HG03354 (cell line): ENCODE results near the gene OR4C13.
"Not testable (repeated sequence)": the region's sequence is repeated elsewhere in the genome, so short reads cannot be mapped to it uniquely, and the experiment has no call there.

Experiments
- ATAC-seq: cut with Tn5 transposase; IDR thresholded peaks from one replicate; pipeline ENCODE4 v1.9.1; 2021; ENCODE audit warnings: mild to moderate bottlenecking; ENCODE audit not compliant: unreplicated experiment, poor library complexity, severe bottlenecking

The OR4C13 gene

DNA sequence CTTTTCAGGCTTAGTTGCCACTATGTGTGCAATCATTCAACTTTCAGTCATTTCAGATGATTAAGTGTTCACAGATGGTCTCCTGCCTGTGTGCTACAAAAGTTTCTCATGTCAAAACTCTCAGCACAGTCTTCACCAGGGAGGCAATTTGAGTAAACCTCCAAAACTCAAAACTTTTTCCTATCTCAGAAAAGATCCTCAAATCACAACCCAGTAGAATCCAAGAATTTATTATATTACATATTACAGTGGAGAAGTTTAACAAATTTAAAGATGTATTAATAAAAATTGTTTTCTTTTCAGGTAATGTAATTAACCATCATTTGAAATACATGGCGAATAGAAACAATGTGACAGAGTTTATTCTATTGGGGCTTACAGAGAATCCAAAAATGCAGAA lies at the start of gene OR4C13:
OR4C13 (plus strand) TSS at position 301 of the 400 bp plus-strand sequence; CDS start at position 333, 32 bp downstream.
- ATAC-seq = no peak

DNA sequence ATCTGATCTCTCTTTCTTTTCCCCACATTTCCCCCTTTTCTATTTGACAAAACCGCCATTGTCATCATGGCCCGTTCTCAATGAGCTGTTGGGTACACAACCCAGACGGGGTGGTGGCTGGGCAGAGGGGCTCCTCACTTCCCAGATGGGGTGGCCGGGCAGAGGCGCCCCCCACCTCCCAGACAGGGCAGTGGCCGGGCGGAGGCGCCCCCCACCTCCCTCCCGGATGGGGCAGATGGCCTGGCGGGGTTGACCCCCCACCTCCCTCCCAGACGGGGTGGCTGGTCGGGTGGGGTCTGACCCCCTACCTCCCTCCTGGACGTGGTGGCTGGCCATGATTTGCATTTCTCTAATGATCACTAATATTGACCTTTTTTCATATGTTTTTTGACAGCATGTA lies 40.7 kb upstream of the OR4C13 start:
- ATAC-seq = not testable (repeated sequence)

DNA sequence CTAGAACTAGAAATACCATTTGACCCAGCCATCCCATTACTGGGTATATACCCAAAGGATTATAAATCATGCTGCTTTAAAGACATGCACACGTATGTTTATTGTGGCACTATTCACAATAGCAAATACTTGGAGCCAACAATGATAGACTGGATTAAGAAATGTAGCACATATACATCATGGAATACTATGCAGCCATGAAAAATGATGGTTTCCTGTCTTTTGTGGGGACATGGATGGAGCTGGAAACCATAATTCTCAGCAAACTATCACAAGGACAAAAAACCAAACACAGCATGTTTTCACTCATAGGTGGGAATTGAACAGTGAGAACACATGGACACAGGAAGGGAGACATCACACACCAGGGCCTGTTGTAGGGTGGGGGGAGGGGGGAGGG lies 3.5 kb upstream of the OR4C13 start:
- ATAC-seq = not testable (repeated sequence)

DNA sequence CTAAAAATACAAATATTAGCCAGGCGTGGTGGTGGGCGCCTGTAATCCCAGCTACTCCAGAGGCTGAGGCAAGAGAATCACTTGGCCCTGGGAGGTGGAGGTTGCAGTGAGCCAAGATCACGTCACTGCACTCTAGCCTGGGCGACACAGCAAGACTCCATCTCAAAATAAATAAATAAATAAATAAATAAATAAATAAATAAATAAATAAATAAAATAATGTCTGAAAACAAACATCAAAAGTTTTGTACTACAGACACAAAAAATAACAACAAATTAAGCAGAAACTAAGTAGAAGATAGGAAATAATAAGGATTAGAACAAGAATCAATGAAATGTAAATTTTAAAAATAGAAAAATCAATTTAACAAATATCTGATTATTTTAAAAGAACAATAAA lies 21.2 kb downstream of the OR4C13 start:
- not testable (repeated sequence) for ATAC-seq

DNA sequence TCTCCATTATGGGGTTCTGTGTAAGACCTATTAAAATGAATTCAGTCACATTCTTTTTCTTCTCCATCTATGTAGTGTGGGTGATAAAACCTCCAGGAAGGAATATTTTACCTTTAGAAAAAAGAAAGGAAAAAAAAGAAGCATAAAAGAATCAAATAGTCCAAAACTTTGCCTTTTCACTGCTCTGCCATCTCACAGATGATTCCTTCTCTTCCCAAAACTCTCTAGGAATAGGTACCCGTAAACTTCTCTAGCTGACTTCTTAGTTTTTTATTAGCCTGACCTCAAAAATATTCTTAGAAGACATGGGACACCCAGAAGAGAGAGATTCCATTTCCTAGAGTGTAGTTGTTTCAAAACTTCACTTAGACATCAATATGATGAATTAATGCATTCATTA lies 30.2 kb downstream of the OR4C13 start, which contains the start of gene OR4C12:
OR4C12 (minus strand) TSS at position 101 of the 400 bp plus-strand sequence; CDS start at position 67, 34 bp downstream.
- ATAC-seq = not testable (repeated sequence)

DNA sequence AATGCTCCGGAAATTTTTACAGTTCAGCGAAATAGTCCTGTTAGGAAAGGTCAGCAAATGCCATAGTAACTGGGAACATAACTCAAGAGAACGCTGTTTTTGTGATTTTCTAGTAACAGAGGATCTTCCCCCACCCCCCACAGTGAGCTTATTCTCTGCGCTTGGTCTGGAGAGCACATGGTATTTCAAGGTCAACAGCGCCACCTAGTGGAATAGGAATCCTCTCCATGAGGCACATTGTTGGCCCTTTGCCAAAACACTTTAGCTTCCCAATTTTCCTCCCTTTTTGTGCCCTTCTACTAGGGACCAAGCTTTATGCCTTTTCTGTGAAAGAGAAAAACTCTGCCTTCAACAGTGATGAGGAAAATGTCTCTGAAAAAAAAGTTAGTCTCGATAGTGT lies 43.4 kb downstream of the OR4C13 start:
- ATAC-seq = peak; percentile 50
